HCT116 (cell line): ENCODE results near the gene NPLOC4. TPM values are rescaled to one million over a fixed set of nuclear protein-coding genes. Genes with fewer than 3 reads are reported as not detected.

ENCODE experiments used
- ATAC-seq: fragments of 200-7000 bp; cut with Tn5 transposase; 2 replicates; pipeline ENCODE4 v1.9.1; 2020; ENCODE audit warnings: mild to moderate bottlenecking, moderate library complexity
- BruUV-seq: library from RNA; stranded (reverse); fragments of 400-500 nt; replicated peaks from 2 replicates; lab custom pipeline; 2021; lab: Mats Ljungman, UMichigan
- CTCF ChIA-PET: fragments of 300-600 bp; sonication (Branson Sonifier 250); formaldehyde crosslinking; loops from one replicate; lab custom pipeline; 2021; ENCODE audit warnings: antibody characterized with exemption; lab: Charles Lee
- POLR2A ChIA-PET: fragments of 300-600, 350-600 bp; sonication (Branson Sonifier 250); formaldehyde crosslinking; loops from one replicate; lab custom pipeline; 2021; ENCODE audit warnings: antibody characterized with exemption; lab: Charles Lee
- RAD21 ChIA-PET, 2 experiments: fragments of 300-600 bp; sonication (Branson Sonifier 250); formaldehyde crosslinking; loops; one replicate each; lab custom pipeline; 2023; ENCODE audit warnings: low total read pairs in 2 of 2; ENCODE audit not compliant: uncharacterized antibody in 2 of 2, unreplicated experiment in 2 of 2, low non-redundant PET in 1 of 2; lab: Charles Lee
- DNase-seq: peaks from one replicate; pipeline ENCODE4 v3.0.0-alpha.2; 2010; ENCODE audit warnings: low read depth, low spot score
- H2AFZ ChIP-seq: fragments of 200-600 bp; shearing (Covaris generic), sonication (generic); 2 replicates; pipeline ENCODE4 v1.6.1; 2017; ENCODE audit warnings: low read depth, mixed run types, mixed read lengths, antibody characterized with exemption, low read length; ENCODE audit not compliant: poor library complexity, severe bottlenecking
- H3K27ac ChIP-seq: 2 replicates; pipeline ENCODE4 v1.5.1; 2012; ENCODE audit warnings: low read depth, low read length
- H3K27me3 ChIP-seq: fragments of 200-600 bp; sonication (generic); 2 replicates; pipeline ENCODE4 v1.6.1; 2016; ENCODE audit warnings: mixed run types, low read length, mixed read lengths; ENCODE audit not compliant: insufficient read depth
- H3K36me3 ChIP-seq, 2 experiments: fragments of 200-500 bp in 1 of 2; fragments of 200-600 bp in 1 of 2; sonication (Bioruptor generic) in 1 of 2; sonication (generic) in 1 of 2; 2 replicates each; pipeline versions ENCODE4 v1.5.1 to v1.6.1; 2014 to 2016; ENCODE audit warnings: low read length in 2 of 2, inconsistent platforms in 1 of 2, mixed read lengths in 1 of 2, mixed run types in 1 of 2; ENCODE audit not compliant: insufficient read depth in 2 of 2, control insufficient read depth in 1 of 2
- H3K4me1 ChIP-seq, 2 experiments: fragments of 200-600 bp in 1 of 2; sonication (generic) in 1 of 2; 2 replicates each; pipeline versions ENCODE4 v1.5.1 to v1.6.1; 2012 to 2017; ENCODE audit warnings: low read length in 2 of 2, inconsistent platforms in 1 of 2, mild to moderate bottlenecking in 1 of 2, mixed read lengths in 1 of 2, mixed run types in 1 of 2, moderate library complexity in 1 of 2; ENCODE audit not compliant: insufficient read depth in 2 of 2, control insufficient read depth in 1 of 2
- H3K4me2 ChIP-seq: fragments of 200-600 bp; sonication (generic); 2 replicates; pipeline ENCODE4 v1.6.1; 2017; ENCODE audit warnings: mixed run types, low read length, mixed read lengths
- H3K4me3 ChIP-seq, 2 experiments: fragments of 200-600 bp in 1 of 2; sonication (generic) in 1 of 2; replicated peaks in 1 of 2; 2 replicates each; pipeline ENCODE4 v1.5.1; 2011 to 2016; ENCODE audit warnings: low read length in 2 of 2, control low read depth in 1 of 2, low read depth in 1 of 2, mild to moderate bottlenecking in 1 of 2, mixed read lengths in 1 of 2, mixed run types in 1 of 2
- H3K79me2 ChIP-seq: fragments of 200-600 bp; sonication (generic); 2 replicates; pipeline ENCODE4 v1.6.1; 2017; ENCODE audit warnings: mild to moderate bottlenecking, mixed run types, low read length, moderate library complexity, mixed read lengths; ENCODE audit not compliant: insufficient read depth
- H3K9ac ChIP-seq: fragments of 200-600 bp; sonication (generic); 2 replicates; pipeline ENCODE4 v1.6.1; 2016; ENCODE audit warnings: low read length, mixed read lengths
- H3K9me2 ChIP-seq: fragments of 200-600 bp; sonication (generic), shearing (Covaris generic); 2 replicates; pipeline ENCODE4 v1.6.1; 2017; ENCODE audit warnings: mixed run types, mild to moderate bottlenecking, moderate library complexity; ENCODE audit not compliant: insufficient read depth
- H3K9me3 ChIP-seq, 2 experiments: fragments of 200-500 bp in 1 of 2; fragments of 200-600 bp in 1 of 2; sonication (Bioruptor generic) in 1 of 2; sonication (generic) in 1 of 2; 2 replicates each; pipeline ENCODE4 v1.6.1; 2014 to 2017; ENCODE audit warnings: low read length in 2 of 2, mixed read lengths in 2 of 2, inconsistent platforms in 1 of 2, low read depth in 1 of 2, mild to moderate bottlenecking in 1 of 2, mixed run types in 1 of 2, moderate library complexity in 1 of 2; ENCODE audit not compliant: control insufficient read depth in 1 of 2, insufficient read depth in 1 of 2
- H4K20me1 ChIP-seq: fragments of 200-600 bp; sonication (generic), shearing (Covaris generic); 2 replicates; pipeline ENCODE4 v1.6.1; 2017; ENCODE audit warnings: mixed run types, mild to moderate bottlenecking, moderate library complexity; ENCODE audit not compliant: insufficient read depth
- CEBPB ChIP-seq: IDR thresholded peaks from 2 replicates; pipeline ENCODE4 v1.6.1; 2012; ENCODE audit warnings: low read depth
- CTCF ChIP-seq, 3 experiments: fragments of 200-600 bp in 1 of 3; sonication (generic) in 1 of 3; IDR thresholded peaks in 2 of 3; conservative IDR thresholded peaks in 1 of 3; 2 replicates each; pipeline ENCODE4 v1.5.1; 2012 to 2017; ENCODE audit warnings: low read depth in 2 of 3, low read length in 2 of 3, antibody characterized with exemption in 1 of 3, borderline replicate concordance in 1 of 3, control low read depth in 1 of 3, mild to moderate bottlenecking in 1 of 3, mixed read lengths in 1 of 3, mixed run types in 1 of 3, moderate library complexity in 1 of 3; ENCODE audit not compliant: insufficient read depth in 1 of 3
- ELF1 ChIP-seq: IDR thresholded peaks from 2 replicates; pipeline ENCODE4 v1.6.1; 2012; ENCODE audit warnings: low read depth, borderline replicate concordance
- POLR2A ChIP-seq: IDR thresholded peaks from 2 replicates; pipeline ENCODE4 v1.7.0; 2011; ENCODE audit warnings: borderline replicate concordance; ENCODE audit not compliant: insufficient read depth, insufficient read length; ENCODE audit errors: extremely low read depth
- POLR2AphosphoS5 ChIP-seq: IDR thresholded peaks from 2 replicates; pipeline ENCODE4 v1.6.1; 2011; ENCODE audit warnings: mild to moderate bottlenecking, low read depth, low read length, moderate library complexity
- REST ChIP-seq: IDR thresholded peaks from 2 replicates; pipeline ENCODE4 v1.6.1; 2012; ENCODE audit warnings: low read depth
- TCF7L2 ChIP-seq: IDR thresholded peaks from 2 replicates; pipeline ENCODE4 v1.7.0; 2011; ENCODE audit warnings: borderline replicate concordance, inconsistent platforms; ENCODE audit not compliant: insufficient read depth, insufficient read length; ENCODE audit errors: extremely low read depth
- YY1 ChIP-seq: IDR thresholded peaks from 2 replicates; pipeline ENCODE4 v1.6.1; 2011; ENCODE audit warnings: low read length, low read depth, moderate library complexity, mild to moderate bottlenecking; ENCODE audit not compliant: insufficient replicate concordance; ENCODE audit errors: extremely low read depth
- intact Hi-C: fragments of 100-400 bp; cut with micrococcal nuclease; formaldehyde crosslinking; loops from 2 replicates; pipeline ENCODE4 v1.10.0; 2022
- total RNA-seq: library from RNA; stranded (reverse); gene quantifications from one replicate; pipeline ENCODE4 v1.2.1, GENCODE V29; 2021; ENCODE audit not compliant: unreplicated experiment

The NPLOC4 gene
- total RNA-seq, 1 experiment from 2014 or later, result 137 TPM

GRCh38 chr17:81568416-81568815 lies 68.5 kb downstream of the NPLOC4 start:
- TF ChIP-seq TCF7L2 (no peak), REST (no peak), POLR2A (no peak), YY1 (no peak), ELF1 (no peak), POLR2AphosphoS5 (no peak), CEBPB (no peak), CTCF (IDR thresholded peaks at IDR 0.05 in 2 of 3, conservative IDR thresholded peaks at IDR 0.05 in 1 of 3; ENCODE audit: borderline replicate concordance in 1 of 3, insufficient read depth in 1 of 3, low read depth in 2 of 3, low read length in 2 of 3) (no peak)
- Histone ChIP-seq H3K4me1 (peaks cover 18 to 24% of the 10 kb centered on the region in 2 experiments), H3K9ac (no peak overlapping the region), H2AFZ (no peak overlapping the region), H3K36me3 (peaks cover 63 to 78% of the 10 kb centered on the region in 2 experiments), H3K9me2 (no peaks in the 10 kb centered on the region), H3K27ac (no peak overlapping the region), H3K79me2 (peaks cover 14% of the 10 kb centered on the region), H3K4me3 (no peak overlapping the region), H3K27me3 (no peaks in the 10 kb centered on the region), H4K20me1 (0 out of 2 replicates have a peak, but pooled peaks cover 3% of the 10 kb centered on the region), H3K9me3 (no peaks in the 10 kb centered on the region), H3K4me2 (no peak overlapping the region)
- BruUV-seq, result no TSS peak
- ChIA-PET POLR2A (no interaction called here), CTCF (no interaction called here), RAD21 (no interaction called here)
- intact Hi-C loops, result loop anchor here (5.0 kb wide), 1 partner anchor 34 kb away; no protein-coding TSS in a partner anchor
- no peak for DNase-seq
- no peak for ATAC-seq
